Measurements from ENCODE around the gene ARHGEF4.

The ARHGEF4 gene

GRCh38 chr2:131037398-131038257 lies 200.9 kb downstream of the ARHGEF4 start:
- DNase-seq (ENCODE audit: extremely low spot score), result no peak
- TF ChIP-seq FOXK2 (IDR thresholded peaks at IDR 0.05) (no peak), ZNF384 (IDR thresholded peaks at IDR 0.05) (no peak), LEF1 (IDR thresholded peaks at IDR 0.05; ENCODE audit: borderline replicate concordance) (no peak), TARDBP (IDR thresholded peaks at IDR 0.05) (no peak), NFRKB (IDR thresholded peaks at IDR 0.05) (no peak), ELF4 (IDR thresholded peaks at IDR 0.05) (no peak), SUZ12 (IDR thresholded peaks at IDR 0.05) (no peak), SP1 (IDR thresholded peaks at IDR 0.05) (no peak), FOXA1 (IDR thresholded peaks at IDR 0.05) (no peak), FOXM1 (IDR thresholded peaks at IDR 0.05; ENCODE audit: borderline replicate concordance) (no peak), CTBP1 (IDR thresholded peaks at IDR 0.05; ENCODE audit: borderline replicate concordance) (no peak), ARNT (IDR thresholded peaks at IDR 0.05) (no peak), PKNOX1 (IDR thresholded peaks at IDR 0.05) (no peak), L3MBTL2 (conservative IDR thresholded peaks at IDR 0.05) (no peak)
- CTCF ChIA-PET, result no interaction called here
- POLR2A ChIA-PET, result no interaction called here

- TF ChIP-seq FOXM1 (IDR thresholded peaks at IDR 0.05; ENCODE audit: borderline replicate concordance) (no peak), ZNF384 (IDR thresholded peaks at IDR 0.05) (no peak), SUZ12 (IDR thresholded peaks at IDR 0.05) (no peak), BHLHE40 (IDR thresholded peaks at IDR 0.05; ENCODE audit: borderline replicate concordance) (no peak), L3MBTL2 (conservative IDR thresholded peaks at IDR 0.05) (no peak), FOXK2 (IDR thresholded peaks at IDR 0.05) (no peak), HDGF (IDR thresholded peaks at IDR 0.05; ENCODE audit: borderline replicate concordance) (no peak), LEF1 (IDR thresholded peaks at IDR 0.05; ENCODE audit: borderline replicate concordance) (no peak), ARNT (IDR thresholded peaks at IDR 0.05) (no peak), CTBP1 (IDR thresholded peaks at IDR 0.05; ENCODE audit: borderline replicate concordance) (no peak), TARDBP (IDR thresholded peaks at IDR 0.05) (no peak), FOXA1 (IDR thresholded peaks at IDR 0.05) (no peak), ELF4 (IDR thresholded peaks at IDR 0.05) (no peak), NFRKB (IDR thresholded peaks at IDR 0.05) (no peak)
- no peak for DNase-seq (ENCODE audit: extremely low spot score)
- ChIA-PET POLR2A (no interaction called here), CTCF (no interaction called here)
Observed at GRCh38 chr2:131038258-131039100, 201.8 kb downstream of the ARHGEF4 start.

- POLR2A ChIA-PET, result no interaction called here
- DNase-seq (ENCODE audit: extremely low spot score), result no peak
- CTCF ChIA-PET, result no interaction called here
- TF ChIP-seq BHLHE40 (IDR thresholded peaks at IDR 0.05; ENCODE audit: borderline replicate concordance), result no peak
- no peak for TF ChIP-seq ZNF384 (IDR thresholded peaks at IDR 0.05)
- TF ChIP-seq FOXK2 (IDR thresholded peaks at IDR 0.05), result no peak
- no peak for TF ChIP-seq FOXM1 (IDR thresholded peaks at IDR 0.05; ENCODE audit: borderline replicate concordance)
- TF ChIP-seq HDGF (IDR thresholded peaks at IDR 0.05; ENCODE audit: borderline replicate concordance), result no peak
- TF ChIP-seq NFRKB (IDR thresholded peaks at IDR 0.05), result no peak
- no peak for TF ChIP-seq CTBP1 (IDR thresholded peaks at IDR 0.05; ENCODE audit: borderline replicate concordance)
- TF ChIP-seq ELF4 (IDR thresholded peaks at IDR 0.05), result no peak
- TF ChIP-seq SUZ12 (IDR thresholded peaks at IDR 0.05), result no peak
- TF ChIP-seq LEF1 (IDR thresholded peaks at IDR 0.05; ENCODE audit: borderline replicate concordance), result no peak
- TF ChIP-seq ARNT (IDR thresholded peaks at IDR 0.05), result no peak
- TF ChIP-seq SP1 (IDR thresholded peaks at IDR 0.05), result no peak
- TF ChIP-seq L3MBTL2 (conservative IDR thresholded peaks at IDR 0.05), result no peak
- no peak for TF ChIP-seq PKNOX1 (IDR thresholded peaks at IDR 0.05)
- no peak for TF ChIP-seq TARDBP (IDR thresholded peaks at IDR 0.05)
- TF ChIP-seq FOXA1 (IDR thresholded peaks at IDR 0.05), result no peak
Observed at GRCh38 chr2:131039101-131039440, 202.4 kb downstream of the ARHGEF4 start.

- TF ChIP-seq BHLHE40 (IDR thresholded peaks at IDR 0.05; ENCODE audit: borderline replicate concordance) (no peak), ZNF384 (IDR thresholded peaks at IDR 0.05) (no peak), NFRKB (IDR thresholded peaks at IDR 0.05) (no peak), SUZ12 (IDR thresholded peaks at IDR 0.05) (no peak), FOXK2 (IDR thresholded peaks at IDR 0.05) (no peak), FOXM1 (IDR thresholded peaks at IDR 0.05; ENCODE audit: borderline replicate concordance) (no peak), ELF4 (IDR thresholded peaks at IDR 0.05) (no peak), PKNOX1 (IDR thresholded peaks at IDR 0.05) (no peak), L3MBTL2 (conservative IDR thresholded peaks at IDR 0.05) (no peak), CTBP1 (IDR thresholded peaks at IDR 0.05; ENCODE audit: borderline replicate concordance) (no peak), FOXA1 (IDR thresholded peaks at IDR 0.05) (no peak)
- no peak for DNase-seq (ENCODE audit: extremely low spot score)
- POLR2A ChIA-PET, result no interaction called here
- CTCF ChIA-PET, result no interaction called here
Observed at GRCh38 chr2:131039535-131039907, 202.8 kb downstream of the ARHGEF4 start.

GRCh38 chr2:131039908-131040660 lies 203.4 kb downstream of the ARHGEF4 start:
- ChIA-PET CTCF (no interaction called here), POLR2A (no interaction called here)
- TF ChIP-seq PKNOX1 (IDR thresholded peaks at IDR 0.05) (no peak), HDGF (IDR thresholded peaks at IDR 0.05; ENCODE audit: borderline replicate concordance) (no peak), NFRKB (IDR thresholded peaks at IDR 0.05) (no peak), TARDBP (IDR thresholded peaks at IDR 0.05) (no peak), SP1 (IDR thresholded peaks at IDR 0.05) (no peak), CTBP1 (IDR thresholded peaks at IDR 0.05; ENCODE audit: borderline replicate concordance) (no peak), LEF1 (IDR thresholded peaks at IDR 0.05; ENCODE audit: borderline replicate concordance) (no peak), ARNT (IDR thresholded peaks at IDR 0.05) (no peak), ZNF384 (IDR thresholded peaks at IDR 0.05) (no peak)
- DNase-seq (ENCODE audit: extremely low spot score), result no peak

Data from HEK293T (cell line).